ENCODE measurements around the gene CDK15. TPM values are rescaled to one million over a fixed set of nuclear protein-coding genes. Genes with fewer than 3 reads are reported as not detected.

The CDK15 gene
- total RNA-seq, 1 experiment from 2014 or later = not detected

DNA sequence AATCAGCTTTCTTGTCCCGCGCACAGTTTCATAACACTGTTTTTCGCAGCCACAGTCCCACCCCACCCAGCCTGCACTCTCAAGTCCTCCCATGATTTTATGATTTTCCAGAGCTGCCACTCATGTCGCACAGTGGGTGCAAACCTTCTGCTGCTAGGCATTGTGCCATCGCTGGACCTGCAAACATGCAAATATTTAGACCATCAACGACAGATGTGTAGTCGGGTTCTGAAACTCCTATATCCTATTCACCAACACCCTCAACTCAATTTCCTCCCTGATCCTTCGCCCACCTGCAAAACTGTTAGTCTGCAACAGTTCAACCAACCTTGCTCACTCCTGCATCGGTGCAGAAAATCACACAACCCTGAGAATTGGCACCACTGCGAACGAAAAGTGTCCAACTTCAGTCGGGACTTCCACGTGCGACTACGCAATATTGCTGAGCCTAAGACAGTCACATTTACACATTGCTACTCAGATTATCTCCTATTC is 24.7 kb upstream of the CDK15 start:
- ChIA-PET POLR2A (interaction anchor here (0.6 to 1.4 kb wide), 3 partner anchors 227 to 1645 kb away, joined by 3 to 5 read pairs (median 4); no protein-coding TSS in a partner anchor), CTCF (interaction anchor here (0.5 to 1.5 kb wide), 2 partner anchors 83 to 431 kb away, joined by 3 read pairs; partner anchors contain the start of gene MPP4)
- TF ChIP-seq, protein P1, sequence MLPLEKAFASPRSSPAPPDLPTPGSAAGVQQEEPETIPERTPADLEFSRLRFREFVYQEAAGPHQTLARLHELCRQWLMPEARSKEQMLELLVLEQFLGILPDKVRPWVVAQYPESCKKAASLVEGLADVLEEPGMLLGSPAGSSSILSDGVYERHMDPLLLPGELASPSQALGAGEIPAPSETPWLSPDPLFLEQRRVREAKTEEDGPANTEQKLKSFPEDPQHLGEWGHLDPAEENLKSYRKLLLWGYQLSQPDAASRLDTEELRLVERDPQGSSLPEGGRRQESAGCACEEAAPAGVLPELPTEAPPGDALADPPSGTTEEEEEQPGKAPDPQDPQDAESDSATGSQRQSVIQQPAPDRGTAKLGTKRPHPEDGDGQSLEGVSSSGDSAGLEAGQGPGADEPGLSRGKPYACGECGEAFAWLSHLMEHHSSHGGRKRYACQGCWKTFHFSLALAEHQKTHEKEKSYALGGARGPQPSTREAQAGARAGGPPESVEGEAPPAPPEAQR (CRISPR knock-in tag; IDR thresholded peaks at IDR 0.05) = no peak
- TF ChIP-seq, protein P2, sequence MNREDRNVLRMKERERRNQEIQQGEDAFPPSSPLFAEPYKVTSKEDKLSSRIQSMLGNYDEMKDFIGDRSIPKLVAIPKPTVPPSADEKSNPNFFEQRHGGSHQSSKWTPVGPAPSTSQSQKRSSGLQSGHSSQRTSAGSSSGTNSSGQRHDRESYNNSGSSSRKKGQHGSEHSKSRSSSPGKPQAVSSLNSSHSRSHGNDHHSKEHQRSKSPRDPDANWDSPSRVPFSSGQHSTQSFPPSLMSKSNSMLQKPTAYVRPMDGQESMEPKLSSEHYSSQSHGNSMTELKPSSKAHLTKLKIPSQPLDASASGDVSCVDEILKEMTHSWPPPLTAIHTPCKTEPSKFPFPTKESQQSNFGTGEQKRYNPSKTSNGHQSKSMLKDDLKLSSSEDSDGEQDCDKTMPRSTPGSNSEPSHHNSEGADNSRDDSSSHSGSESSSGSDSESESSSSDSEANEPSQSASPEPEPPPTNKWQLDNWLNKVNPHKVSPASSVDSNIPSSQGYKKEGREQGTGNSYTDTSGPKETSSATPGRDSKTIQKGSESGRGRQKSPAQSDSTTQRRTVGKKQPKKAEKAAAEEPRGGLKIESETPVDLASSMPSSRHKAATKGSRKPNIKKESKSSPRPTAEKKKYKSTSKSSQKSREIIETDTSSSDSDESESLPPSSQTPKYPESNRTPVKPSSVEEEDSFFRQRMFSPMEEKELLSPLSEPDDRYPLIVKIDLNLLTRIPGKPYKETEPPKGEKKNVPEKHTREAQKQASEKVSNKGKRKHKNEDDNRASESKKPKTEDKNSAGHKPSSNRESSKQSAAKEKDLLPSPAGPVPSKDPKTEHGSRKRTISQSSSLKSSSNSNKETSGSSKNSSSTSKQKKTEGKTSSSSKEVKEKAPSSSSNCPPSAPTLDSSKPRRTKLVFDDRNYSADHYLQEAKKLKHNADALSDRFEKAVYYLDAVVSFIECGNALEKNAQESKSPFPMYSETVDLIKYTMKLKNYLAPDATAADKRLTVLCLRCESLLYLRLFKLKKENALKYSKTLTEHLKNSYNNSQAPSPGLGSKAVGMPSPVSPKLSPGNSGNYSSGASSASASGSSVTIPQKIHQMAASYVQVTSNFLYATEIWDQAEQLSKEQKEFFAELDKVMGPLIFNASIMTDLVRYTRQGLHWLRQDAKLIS (CRISPR knock-in tag; IDR thresholded peaks at IDR 0.05; ENCODE audit: borderline replicate concordance) = no peak
- no peak for TF ChIP-seq JUN (CRISPR knock-in tag; IDR thresholded peaks at IDR 0.05)
- TF ChIP-seq SOX15 (CRISPR knock-in tag; IDR thresholded peaks at IDR 0.05) = no peak
- TF ChIP-seq, protein P3, sequence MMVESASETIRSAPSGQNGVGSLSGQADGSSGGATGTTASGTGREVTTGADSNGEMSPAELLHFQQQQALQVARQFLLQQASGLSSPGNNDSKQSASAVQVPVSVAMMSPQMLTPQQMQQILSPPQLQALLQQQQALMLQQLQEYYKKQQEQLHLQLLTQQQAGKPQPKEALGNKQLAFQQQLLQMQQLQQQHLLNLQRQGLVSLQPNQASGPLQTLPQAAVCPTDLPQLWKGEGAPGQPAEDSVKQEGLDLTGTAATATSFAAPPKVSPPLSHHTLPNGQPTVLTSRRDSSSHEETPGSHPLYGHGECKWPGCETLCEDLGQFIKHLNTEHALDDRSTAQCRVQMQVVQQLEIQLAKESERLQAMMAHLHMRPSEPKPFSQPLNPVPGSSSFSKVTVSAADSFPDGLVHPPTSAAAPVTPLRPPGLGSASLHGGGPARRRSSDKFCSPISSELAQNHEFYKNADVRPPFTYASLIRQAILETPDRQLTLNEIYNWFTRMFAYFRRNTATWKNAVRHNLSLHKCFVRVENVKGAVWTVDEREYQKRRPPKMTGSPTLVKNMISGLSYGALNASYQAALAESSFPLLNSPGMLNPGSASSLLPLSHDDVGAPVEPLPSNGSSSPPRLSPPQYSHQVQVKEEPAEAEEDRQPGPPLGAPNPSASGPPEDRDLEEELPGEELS (CRISPR knock-in tag; IDR thresholded peaks at IDR 0.05) = no peak
- no peak for TF ChIP-seq ZNF138 (CRISPR knock-in tag; conservative IDR thresholded peaks at IDR 0.05)
- Mint-ChIP-seq H3K27ac (peak overlapping the region; percentile 98), H3K4me3 (peak overlapping the region; percentile 91), H3K27me3 (ENCODE audit: low read depth) (no peaks in the 10 kb centered on the region), H3K9me3 (no peaks in the 10 kb centered on the region), H3K4me1 (peaks cover 31% of the 10 kb centered on the region), H3K36me3 (no peaks in the 10 kb centered on the region)
- ATAC-seq (no peak), DNase-seq (ENCODE audit: low spot score) (no peak)

DNA sequence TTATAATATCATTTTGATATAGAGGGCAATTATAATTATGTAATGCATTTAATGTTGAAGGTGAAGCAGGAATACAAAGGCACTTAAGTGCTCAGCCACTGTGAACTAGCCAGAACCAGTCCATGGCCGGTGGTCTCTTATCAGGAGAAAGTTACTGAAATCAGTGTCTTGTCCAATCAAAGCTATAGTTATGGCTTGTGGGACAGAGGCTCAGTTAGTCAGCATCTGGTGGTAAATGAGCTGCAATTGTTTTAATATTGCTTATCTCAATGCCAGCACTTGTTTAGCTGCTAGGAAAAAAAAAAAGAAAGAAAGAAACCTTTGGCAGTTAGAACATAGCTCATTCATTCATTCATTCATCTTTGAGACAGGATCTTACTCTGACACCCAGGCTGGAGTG is 21.8 kb upstream of the CDK15 start:
- H3K4me3 Mint-ChIP-seq = no peak overlapping the region
- DNase-seq (ENCODE audit: low spot score) = no peak
- no peaks in the 10 kb centered on the region for H3K36me3 Mint-ChIP-seq
- no peak overlapping the region for H3K27ac Mint-ChIP-seq
- H3K9me3 Mint-ChIP-seq = no peaks in the 10 kb centered on the region
- POLR2A ChIA-PET = no interaction called here
- H3K27me3 Mint-ChIP-seq (ENCODE audit: low read depth) = no peaks in the 10 kb centered on the region
- peaks cover 11% of the 10 kb centered on the region for H3K4me1 Mint-ChIP-seq
- CTCF ChIA-PET = no interaction called here
- no peak for ATAC-seq
- no peak for TF ChIP-seq MXD4 (CRISPR knock-in tag; IDR thresholded peaks at IDR 0.05; ENCODE audit: borderline replicate concordance)
- TF ChIP-seq, protein P3 (CRISPR knock-in tag; IDR thresholded peaks at IDR 0.05) = no peak
- TF ChIP-seq, protein P4, sequence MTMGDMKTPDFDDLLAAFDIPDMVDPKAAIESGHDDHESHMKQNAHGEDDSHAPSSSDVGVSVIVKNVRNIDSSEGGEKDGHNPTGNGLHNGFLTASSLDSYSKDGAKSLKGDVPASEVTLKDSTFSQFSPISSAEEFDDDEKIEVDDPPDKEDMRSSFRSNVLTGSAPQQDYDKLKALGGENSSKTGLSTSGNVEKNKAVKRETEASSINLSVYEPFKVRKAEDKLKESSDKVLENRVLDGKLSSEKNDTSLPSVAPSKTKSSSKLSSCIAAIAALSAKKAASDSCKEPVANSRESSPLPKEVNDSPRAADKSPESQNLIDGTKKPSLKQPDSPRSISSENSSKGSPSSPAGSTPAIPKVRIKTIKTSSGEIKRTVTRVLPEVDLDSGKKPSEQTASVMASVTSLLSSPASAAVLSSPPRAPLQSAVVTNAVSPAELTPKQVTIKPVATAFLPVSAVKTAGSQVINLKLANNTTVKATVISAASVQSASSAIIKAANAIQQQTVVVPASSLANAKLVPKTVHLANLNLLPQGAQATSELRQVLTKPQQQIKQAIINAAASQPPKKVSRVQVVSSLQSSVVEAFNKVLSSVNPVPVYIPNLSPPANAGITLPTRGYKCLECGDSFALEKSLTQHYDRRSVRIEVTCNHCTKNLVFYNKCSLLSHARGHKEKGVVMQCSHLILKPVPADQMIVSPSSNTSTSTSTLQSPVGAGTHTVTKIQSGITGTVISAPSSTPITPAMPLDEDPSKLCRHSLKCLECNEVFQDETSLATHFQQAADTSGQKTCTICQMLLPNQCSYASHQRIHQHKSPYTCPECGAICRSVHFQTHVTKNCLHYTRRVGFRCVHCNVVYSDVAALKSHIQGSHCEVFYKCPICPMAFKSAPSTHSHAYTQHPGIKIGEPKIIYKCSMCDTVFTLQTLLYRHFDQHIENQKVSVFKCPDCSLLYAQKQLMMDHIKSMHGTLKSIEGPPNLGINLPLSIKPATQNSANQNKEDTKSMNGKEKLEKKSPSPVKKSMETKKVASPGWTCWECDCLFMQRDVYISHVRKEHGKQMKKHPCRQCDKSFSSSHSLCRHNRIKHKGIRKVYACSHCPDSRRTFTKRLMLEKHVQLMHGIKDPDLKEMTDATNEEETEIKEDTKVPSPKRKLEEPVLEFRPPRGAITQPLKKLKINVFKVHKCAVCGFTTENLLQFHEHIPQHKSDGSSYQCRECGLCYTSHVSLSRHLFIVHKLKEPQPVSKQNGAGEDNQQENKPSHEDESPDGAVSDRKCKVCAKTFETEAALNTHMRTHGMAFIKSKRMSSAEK (CRISPR knock-in tag; IDR thresholded peaks at IDR 0.05; ENCODE audit: borderline replicate concordance) = no peak
- no peak for TF ChIP-seq ELF4 (CRISPR knock-in tag; IDR thresholded peaks at IDR 0.05; ENCODE audit: low read depth)
- TF ChIP-seq JUN (CRISPR knock-in tag; IDR thresholded peaks at IDR 0.05) = no peak
- TF ChIP-seq, protein P5, sequence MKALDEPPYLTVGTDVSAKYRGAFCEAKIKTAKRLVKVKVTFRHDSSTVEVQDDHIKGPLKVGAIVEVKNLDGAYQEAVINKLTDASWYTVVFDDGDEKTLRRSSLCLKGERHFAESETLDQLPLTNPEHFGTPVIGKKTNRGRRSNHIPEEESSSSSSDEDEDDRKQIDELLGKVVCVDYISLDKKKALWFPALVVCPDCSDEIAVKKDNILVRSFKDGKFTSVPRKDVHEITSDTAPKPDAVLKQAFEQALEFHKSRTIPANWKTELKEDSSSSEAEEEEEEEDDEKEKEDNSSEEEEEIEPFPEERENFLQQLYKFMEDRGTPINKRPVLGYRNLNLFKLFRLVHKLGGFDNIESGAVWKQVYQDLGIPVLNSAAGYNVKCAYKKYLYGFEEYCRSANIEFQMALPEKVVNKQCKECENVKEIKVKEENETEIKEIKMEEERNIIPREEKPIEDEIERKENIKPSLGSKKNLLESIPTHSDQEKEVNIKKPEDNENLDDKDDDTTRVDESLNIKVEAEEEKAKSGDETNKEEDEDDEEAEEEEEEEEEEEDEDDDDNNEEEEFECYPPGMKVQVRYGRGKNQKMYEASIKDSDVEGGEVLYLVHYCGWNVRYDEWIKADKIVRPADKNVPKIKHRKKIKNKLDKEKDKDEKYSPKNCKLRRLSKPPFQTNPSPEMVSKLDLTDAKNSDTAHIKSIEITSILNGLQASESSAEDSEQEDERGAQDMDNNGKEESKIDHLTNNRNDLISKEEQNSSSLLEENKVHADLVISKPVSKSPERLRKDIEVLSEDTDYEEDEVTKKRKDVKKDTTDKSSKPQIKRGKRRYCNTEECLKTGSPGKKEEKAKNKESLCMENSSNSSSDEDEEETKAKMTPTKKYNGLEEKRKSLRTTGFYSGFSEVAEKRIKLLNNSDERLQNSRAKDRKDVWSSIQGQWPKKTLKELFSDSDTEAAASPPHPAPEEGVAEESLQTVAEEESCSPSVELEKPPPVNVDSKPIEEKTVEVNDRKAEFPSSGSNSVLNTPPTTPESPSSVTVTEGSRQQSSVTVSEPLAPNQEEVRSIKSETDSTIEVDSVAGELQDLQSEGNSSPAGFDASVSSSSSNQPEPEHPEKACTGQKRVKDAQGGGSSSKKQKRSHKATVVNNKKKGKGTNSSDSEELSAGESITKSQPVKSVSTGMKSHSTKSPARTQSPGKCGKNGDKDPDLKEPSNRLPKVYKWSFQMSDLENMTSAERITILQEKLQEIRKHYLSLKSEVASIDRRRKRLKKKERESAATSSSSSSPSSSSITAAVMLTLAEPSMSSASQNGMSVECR (CRISPR knock-in tag; IDR thresholded peaks at IDR 0.05; ENCODE audit: borderline replicate concordance) = no peak
- TF ChIP-seq, protein P6, sequence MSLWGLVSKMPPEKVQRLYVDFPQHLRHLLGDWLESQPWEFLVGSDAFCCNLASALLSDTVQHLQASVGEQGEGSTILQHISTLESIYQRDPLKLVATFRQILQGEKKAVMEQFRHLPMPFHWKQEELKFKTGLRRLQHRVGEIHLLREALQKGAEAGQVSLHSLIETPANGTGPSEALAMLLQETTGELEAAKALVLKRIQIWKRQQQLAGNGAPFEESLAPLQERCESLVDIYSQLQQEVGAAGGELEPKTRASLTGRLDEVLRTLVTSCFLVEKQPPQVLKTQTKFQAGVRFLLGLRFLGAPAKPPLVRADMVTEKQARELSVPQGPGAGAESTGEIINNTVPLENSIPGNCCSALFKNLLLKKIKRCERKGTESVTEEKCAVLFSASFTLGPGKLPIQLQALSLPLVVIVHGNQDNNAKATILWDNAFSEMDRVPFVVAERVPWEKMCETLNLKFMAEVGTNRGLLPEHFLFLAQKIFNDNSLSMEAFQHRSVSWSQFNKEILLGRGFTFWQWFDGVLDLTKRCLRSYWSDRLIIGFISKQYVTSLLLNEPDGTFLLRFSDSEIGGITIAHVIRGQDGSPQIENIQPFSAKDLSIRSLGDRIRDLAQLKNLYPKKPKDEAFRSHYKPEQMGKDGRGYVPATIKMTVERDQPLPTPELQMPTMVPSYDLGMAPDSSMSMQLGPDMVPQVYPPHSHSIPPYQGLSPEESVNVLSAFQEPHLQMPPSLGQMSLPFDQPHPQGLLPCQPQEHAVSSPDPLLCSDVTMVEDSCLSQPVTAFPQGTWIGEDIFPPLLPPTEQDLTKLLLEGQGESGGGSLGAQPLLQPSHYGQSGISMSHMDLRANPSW (CRISPR knock-in tag; conservative IDR thresholded peaks at IDR 0.05; ENCODE audit: low read depth) = no peak

All from WTC11 (cell line).